HG03175 (cell line): ENCODE data around the gene ZNF438.
"Not testable (repeated sequence)": the region's sequence is repeated elsewhere in the genome, so short reads cannot be mapped to it uniquely, and the experiment has no call there.

ENCODE experiments used
- ATAC-seq: cut with Tn5 transposase; IDR thresholded peaks from one replicate; pipeline ENCODE4 v1.9.1; 2021; ENCODE audit warnings: mild to moderate bottlenecking, moderate library complexity; ENCODE audit not compliant: unreplicated experiment

The ZNF438 gene

DNA sequence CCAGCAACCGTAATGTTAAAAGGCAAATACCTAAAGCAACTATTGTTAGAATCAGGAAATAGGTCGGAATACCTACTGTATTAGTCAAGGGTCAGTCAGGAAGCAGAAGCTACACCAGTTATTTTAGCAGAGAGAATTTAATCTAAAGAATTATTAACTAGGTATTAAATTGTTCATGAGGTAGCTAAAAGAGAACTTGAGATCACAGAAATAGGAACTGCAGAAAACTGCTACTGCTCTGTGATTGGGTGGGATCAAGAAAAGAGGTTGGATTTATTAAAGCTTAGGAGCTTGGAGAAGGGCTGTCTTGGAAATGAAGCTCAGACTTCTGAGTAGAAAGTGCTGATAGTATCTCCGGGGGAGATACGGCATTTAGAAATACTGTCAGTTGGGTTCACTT is 20.0 kb upstream of the ZNF438 start:
- ATAC-seq = no peak

GRCh38 chr10:31042670-31043069 is 11.0 kb upstream of the ZNF438 start:
- no peak for ATAC-seq

- no peak for ATAC-seq
Observed at GRCh38 chr10:31041011-31041410, 9.3 kb upstream of the ZNF438 start.

DNA sequence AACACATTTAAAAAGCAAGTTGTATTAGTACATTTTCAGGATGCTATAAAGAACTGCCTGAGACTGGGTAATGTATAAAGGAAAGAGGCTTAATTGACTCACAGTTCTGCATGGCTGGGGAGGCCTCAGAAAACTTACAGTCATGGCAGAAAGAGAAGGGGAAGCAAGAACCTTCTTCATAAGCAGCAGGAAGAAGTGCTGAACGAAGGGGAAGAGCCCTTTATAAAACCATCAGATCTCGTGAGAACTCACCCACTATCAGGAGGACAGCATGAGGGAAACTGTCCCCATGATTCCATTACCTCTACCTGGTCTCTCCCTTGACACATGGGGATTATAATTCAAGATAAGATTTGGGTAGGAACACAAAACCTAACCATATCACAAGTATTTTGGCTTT is 7.3 kb upstream of the ZNF438 start:
- ATAC-seq = not testable (repeated sequence)

GRCh38 chr10:31037749-31038148 is 6.1 kb upstream of the ZNF438 start:
- no peak for ATAC-seq

DNA sequence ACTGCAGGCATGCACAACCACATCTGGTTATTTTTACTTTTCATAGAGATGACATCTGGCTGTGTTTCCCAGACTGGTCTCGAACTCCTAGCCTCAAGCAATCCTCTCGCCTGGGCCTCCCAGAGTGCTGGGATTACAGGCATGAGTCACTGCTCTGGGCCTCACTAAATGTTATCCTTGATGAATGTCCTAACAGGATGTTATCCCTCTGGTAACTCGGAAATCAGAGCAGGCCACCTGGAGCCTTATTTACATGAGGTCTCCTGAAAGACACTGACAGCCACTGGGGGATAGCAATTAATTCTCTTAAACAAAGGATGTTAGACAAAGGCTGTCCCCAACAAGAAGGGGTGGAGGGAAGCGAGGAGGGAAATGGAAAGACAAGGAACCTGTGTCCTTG is 4.5 kb upstream of the ZNF438 start:
- no peak for ATAC-seq

DNA sequence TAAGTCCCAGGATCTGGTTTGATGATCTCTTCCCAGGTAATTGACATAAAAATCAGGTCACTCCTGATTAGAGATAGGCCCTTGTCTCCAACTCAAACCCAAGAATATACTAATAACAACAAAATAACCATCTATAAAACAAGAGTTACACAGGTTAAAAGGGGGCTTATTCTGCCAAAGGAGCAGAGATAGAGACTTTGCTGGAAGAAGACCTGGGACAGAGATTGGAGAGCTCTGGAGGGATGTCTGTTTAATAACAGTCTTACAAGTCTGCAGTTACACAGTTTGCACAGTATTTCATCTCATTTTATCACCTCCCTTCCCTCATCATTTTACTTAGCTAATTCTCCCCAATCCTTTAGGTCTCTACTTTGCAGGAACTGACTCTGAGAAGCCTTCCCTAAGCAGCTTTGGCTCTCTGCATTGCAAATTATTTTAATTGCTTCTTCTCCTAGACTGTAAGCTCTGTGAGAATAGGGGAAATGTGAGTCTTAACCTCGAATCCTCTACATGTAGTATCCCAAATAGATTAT is 3.7 kb upstream of the ZNF438 start:
- no peak for ATAC-seq

DNA sequence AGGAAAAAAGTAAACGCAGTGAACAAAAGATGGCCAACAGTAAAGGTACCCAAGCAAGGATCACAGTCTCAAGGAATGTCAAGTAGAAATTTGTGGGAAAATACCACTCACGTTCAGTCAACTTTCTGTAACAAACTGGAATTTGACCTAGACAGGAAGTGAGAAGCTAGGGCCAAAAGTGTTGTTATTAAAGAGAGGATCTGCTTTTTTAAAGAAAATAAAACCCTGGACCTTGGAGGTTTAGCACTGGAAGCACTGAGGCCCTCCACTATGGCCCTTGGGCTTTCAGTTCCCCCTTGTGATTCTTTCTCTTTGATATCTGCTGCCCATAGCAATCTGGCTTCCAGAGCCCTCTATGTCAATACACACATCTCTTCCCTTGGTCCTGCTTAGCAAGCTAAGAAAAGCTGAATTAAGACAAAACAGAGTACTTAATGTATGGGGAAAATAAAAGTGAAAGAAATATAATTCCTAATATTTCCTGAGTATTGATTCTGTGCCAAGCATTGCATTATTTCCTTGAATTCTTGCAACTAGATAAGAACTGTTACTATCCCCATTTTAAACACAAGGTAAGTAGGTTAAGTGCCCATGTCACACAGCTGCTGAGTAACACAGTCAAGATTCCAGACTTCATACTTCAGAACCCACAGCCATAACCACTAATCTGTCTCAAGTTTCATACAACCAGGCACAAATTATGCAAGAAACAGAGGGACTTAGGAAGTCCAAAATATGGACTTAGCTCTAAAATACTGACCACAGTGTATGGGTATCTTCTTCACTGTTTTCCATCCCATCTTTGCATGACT is 2.6 kb upstream of the ZNF438 start:
- no peak for ATAC-seq

DNA sequence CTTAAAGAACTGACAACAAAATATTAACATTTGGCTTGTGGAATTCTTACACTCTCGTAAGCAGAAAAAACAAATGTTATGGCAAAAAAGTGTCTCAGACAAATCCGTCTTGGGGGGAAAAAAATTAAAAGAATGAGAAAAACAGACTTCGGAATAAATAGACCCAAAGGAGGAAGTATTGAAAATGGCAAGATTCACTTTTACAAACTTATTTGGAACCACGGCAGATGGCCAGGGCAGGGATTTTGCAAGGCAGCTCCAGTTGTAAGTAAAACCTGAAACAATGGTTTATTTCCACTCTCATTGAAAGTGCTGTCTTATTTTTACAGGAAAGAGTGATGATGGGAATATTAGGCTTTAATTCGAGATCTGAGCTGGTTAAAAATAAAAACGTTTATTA is 1.5 kb upstream of the ZNF438 start:
- ATAC-seq = no peak

GRCh38 chr10:31032258-31033132 is 830 bp upstream of the ZNF438 start:
- ATAC-seq = peak; percentile 82

DNA sequence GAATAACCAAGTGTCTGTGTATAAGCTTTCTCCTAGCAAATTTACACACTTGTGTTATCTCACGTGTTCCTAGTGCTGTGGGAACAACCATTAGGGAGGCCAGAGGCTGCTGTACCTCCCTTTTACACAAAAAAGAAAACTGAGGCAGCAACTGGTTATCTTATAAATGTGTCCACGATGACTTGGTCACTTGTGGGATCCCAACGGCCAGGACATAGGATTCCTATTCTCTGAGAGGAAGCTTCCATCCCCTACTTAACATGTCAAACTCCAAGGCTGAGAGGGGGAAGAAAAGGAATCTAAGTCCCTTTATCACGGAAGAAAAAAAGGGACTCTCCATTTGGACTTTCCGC is 484 bp downstream of the ZNF438 start:
- no peak for ATAC-seq

DNA sequence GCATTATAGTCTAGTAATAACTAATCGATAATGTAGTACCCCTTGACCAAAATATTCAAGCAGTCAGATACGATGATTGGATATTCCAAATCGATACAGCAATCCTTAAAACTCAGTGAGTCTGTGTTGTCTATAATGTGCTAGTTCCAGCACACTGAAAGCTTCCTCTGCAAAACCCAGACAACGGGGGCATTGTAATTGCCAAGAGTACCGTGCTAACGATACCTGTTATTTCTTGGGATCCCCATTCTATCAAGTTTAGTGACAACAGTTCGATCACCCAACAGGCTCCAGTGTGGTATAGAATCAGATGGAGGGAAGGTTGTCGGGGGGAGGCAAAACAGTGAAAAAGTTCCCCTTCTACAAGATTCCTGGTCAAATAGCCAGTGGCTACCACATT is 865 bp downstream of the ZNF438 start:
- ATAC-seq = no peak

GRCh38 chr10:31030260-31030659 is 1.4 kb downstream of the ZNF438 start:
- no peak for ATAC-seq

- no peak for ATAC-seq
Observed at GRCh38 chr10:31028081-31028480, 3.6 kb downstream of the ZNF438 start.

- ATAC-seq = not testable (repeated sequence)
Observed at GRCh38 chr10:31026279-31026678, 5.4 kb downstream of the ZNF438 start.

- ATAC-seq = no peak
Observed at GRCh38 chr10:31025142-31025541, 6.5 kb downstream of the ZNF438 start.

DNA sequence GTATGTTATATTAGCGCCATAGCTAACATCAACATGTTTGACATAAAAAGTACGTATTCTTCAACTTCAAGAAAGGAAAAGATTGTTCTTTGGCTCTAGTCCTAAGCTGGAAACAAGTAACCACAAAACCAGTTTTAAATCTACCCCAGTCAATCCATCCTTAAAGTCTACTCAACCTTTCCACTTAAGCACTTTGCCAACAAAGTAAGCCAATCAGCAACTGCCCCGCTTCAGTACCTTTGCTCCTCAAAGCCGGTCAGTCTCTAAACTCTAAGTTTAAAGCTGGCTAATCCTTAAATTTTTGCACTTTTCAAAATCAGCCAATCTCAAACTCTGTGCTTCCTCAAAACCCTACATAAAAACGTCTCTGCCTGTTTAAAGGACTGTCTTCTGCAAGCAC is 8.1 kb downstream of the ZNF438 start:
- ATAC-seq = no peak

DNA sequence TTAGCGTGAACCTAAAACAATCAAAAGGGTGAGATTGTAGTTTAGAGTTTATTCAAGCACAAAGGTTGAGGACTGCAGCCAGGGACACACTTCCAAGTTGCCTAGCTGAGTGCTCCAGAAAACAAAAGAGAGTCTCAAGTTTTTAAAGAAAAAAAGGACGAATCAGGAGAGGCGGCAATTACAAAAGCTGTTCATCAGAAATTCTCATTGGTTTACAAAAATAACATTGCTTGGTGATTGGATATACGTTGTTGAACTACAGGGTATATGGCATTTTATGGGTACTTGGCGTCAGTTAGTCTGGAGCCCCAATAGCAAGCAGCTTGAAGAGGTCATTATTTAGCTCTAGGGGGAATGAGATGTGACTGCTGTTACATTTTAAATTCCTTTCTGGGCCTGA is 11.5 kb downstream of the ZNF438 start:
- no peak for ATAC-seq

DNA sequence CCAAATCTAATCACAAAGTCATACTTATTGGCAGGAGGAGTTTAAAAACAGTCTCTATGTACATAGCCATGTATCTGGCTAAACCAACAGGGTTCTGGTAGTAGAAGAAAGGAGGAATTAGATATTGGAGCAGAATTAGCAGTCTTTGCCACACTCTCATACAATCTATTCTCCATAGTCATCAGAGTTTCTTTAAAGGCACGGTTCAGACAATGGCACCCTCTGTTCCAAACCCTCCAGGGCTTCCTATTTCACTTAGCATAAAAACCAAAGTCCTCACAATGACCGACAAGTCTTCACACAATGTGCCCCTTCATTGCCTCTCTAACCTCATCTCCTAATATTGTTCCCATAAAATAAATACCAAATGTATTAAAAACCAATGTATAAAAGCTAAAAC is 12.7 kb downstream of the ZNF438 start:
- ATAC-seq = no peak

DNA sequence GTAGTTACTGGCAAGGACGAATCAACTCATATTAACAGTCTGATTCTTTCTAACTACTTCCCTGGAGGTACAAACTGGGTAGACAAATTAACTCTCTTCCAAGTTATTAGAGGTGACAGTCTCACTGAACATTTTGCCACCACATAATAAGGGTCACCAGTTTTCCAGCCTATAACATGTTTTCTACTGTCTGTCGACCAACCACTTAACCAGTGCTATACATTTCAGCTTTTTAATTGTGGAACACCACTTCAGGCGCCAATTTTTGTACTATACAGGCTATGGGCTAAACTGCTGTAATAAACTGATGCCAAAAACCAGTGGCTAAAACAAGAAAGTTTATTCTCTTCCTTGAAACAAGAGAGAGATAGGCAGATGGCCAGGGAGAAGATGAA is 13.3 kb downstream of the ZNF438 start:
- ATAC-seq = no peak

DNA sequence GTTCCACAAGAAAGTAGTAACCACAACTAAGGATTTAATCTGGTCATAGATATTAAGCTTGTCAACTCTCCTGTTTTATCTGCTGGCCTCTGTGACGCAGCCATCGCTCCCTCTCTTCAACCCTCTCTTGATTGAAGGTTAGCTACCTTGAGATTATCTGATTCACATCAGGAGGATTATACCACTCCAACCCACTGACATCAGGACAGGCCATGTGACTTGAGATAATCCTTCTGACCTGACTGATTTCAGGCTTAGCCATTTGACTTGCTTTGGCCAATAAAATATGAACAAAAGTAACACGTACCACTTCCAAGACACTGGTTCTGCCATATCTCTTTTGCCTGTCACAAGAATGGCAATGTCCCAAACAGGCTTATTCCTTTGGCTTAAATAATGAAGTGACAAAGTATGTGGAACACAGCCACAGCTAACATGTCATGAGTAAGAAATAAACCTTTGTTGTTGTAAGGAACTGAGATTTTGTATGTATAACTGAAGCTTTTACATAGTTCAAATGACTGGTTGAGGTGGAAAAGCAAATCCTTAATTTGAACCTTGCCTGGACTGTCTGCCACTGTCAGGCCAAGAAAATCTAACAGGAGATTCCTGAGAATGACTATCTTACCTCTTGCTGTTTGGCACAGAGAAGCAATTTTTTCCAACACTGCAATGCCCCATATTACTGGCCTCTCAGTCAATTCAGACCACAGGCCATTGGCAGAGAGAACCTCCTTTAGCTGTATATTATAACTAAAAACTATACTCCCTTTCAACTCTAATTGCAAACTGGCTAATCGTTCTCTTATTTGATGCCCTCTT is 13.9 kb downstream of the ZNF438 start:
- no peak for ATAC-seq
